ENCODE results near the gene AMN1. TPM values are rescaled to one million over a fixed set of nuclear protein-coding genes. Genes with fewer than 3 reads are reported as not detected.

Gene AMN1
- polyA plus RNA-seq, 12 donors, result 9.4 to 15.0 (median 12.0) TPM; not detected in 2

DNA sequence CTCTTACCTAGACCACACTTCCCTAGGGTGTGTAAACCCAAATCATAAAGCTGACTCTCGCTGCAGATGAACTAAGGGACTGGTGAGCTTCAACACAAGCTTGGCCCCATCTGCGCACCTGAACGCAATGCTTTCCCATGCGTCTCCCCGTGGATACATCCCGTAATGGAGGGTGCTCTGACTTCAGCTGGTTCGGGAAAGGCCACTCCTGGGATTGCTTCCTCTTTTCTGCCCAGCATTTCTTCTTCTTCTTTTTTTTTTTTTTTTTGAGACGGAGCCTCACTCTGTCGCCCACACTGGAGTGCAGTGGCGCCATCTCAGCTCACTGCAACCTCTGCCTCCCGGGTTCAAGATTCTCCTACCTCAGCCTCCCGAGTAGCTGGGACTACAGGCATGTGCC is 97.0 kb downstream of the AMN1 start:
- DNase-seq, result no peak

DNA sequence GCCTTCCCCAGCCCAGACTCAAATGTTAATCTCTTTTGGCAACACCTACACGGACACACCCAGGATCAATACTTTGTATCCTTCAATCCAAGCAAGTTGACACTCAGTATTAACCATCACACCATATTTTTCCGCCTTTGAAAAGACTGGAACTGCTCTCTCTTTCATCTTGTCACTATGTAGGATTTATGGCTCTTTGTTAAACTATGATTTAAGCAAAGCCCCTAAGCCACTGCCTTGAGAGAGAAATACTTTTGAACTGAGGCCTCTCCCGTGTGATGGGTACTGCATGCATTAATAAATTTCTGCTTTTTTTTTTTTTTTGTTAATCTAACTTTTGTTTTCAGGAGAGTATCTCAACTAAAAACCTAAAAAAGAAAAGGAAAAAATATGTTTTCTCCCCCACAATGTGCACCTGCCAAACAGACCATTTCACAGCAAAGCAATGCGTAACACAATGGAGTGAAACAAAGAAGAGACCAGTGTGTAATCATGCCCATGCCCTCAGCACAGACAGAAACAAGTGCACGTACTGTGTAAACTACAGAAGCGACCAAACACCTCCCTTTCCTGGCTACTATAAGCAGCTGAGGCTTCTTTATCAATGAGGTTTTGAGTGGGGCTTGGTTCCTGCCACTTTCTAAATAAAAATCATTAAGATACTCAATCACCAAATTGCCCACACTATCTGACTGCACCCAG is 97.6 kb downstream of the AMN1 start:
- no peak for DNase-seq

GRCh38 chr12:31629756-31630732 is 98.8 kb downstream of the AMN1 start:
- DNase-seq, result peak; percentile 41

- DNase-seq, result no peak
These were observed 101.3 kb downstream of the AMN1 start for GRCh38 chr12:31627456-31628054.

DNA sequence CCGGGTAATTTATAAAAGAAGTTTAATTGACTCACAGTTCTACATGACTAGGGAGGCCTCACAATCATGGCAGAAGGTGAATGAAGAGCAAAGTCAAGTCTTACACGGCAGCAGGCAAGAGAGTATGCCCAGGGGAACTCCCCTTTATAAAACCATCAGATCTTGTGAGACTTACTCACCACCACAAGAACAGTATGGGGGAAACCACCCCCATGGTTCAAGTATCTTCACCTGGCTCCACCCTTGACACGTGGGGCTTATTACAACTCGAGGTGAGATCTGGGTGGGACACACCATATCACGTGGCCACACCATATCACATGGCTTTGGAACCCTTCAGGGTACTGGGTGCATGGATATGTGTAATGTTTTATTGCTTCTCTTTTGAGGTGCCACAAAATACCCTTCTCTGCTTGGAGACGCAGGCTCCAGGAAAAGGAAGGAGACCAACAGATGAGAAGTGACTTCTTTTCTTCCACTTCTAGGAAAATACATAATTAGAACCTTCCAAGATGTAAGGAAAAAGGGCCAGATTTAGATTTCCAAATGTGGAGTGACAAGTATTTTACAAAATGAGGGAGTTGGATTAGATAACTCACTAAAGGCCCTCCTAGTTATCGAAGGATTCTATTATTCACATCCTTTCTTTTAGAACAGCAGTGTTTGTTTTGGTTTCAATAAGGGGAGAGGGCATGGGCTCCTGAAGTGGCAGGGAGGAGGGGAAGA is 102.4 kb downstream of the AMN1 start:
- no peak for DNase-seq

GRCh38 chr12:31622038-31622437 is 106.8 kb downstream of the AMN1 start:
- DNase-seq, result no peak

Other genes with a start within 250 kb of the AMN1 start
- gene DENND5B, start 137.9 kb downstream of the AMN1 start, polyA plus RNA-seq (ENCODE audit: insufficient read length in 12 of 12), result 10 to 100 TPM in 10 of 12 donors, 1 to 10 TPM in 1, not detected in 1; 9.1 to 32.5 (median 21.0) TPM
- gene ETFBKMT, start 69.3 kb downstream of the AMN1 start, polyA plus RNA-seq (ENCODE audit: insufficient read length in 12 of 12), result 1 to 10 TPM in 11 of 12 donors, not detected in 1; 2.6 to 7.4 (median 3.5) TPM
- gene RESF1, start 230.4 kb upstream of the AMN1 start, polyA plus RNA-seq (ENCODE audit: insufficient read length in 12 of 12), result 10 to 100 TPM in 11 of 12 donors, not detected in 1; 18.7 to 36.2 (median 27.5) TPM

Measured in muscle of arm (tissue), 12 donors.